ENCODE results near the gene BCL6. TPM values are rescaled to one million over a fixed set of nuclear protein-coding genes. Genes with fewer than 3 reads are reported as not detected.

Gene BCL6
- total and polyA plus RNA-seq, 2 of the 8 experiments (the other 6 are each of a cell fraction or from before 2014, with no cell fraction given) = 5.7 to 10.4 TPM

DNA sequence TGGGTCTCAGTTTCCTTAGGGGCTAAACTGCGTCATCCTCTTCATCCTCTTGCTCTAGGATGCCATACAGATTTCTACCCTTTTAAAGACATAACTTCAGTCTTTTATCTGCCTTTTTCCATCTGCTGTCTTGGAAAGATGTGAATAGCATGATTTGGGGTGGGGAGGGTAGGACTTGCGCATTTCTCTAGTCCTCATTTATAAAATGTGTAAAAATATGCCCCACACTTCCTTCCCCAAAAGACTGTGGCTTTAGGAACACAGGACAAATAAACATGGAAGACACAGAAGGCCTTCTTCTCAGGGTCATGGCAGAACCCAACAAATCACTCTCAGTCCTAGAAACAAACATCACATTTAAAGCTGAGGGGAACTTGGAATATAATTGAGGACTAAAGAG is 48.4 kb upstream of the BCL6 start:
- DNase-seq (ENCODE audit: low read depth in 1 of 2, low spot score in 2 of 2) (no peak), FAIRE-seq (no peak)
- H4K91ac ChIP-seq (replicated peaks; ENCODE audit: insufficient read length, low read length) = no peak overlapping the region
- no peaks in the 10 kb centered on the region for H4K20me1 ChIP-seq (replicated peaks in 1 of 2; ENCODE audit: control insufficient read depth in 1 of 2, insufficient read depth in 2 of 2, low read length in 2 of 2)
- 97% methylated on average over 2 of the region's 2 CpGs; no CpG with 5 or more reads in 1 of the 2 experiments for WGBS, 2 experiments (ENCODE audit: extremely low coverage in 1 of 2, insufficient coverage in 1 of 2, insufficient read length in 1 of 2, insufficient replicate concordance in 2 of 2, low coverage in 1 of 2, low lambda C conversion rate in 2 of 2, missing lambda C conversion rate in 1 of 2)
- H2AK5ac ChIP-seq (ENCODE audit: low read depth, low read length) = no peak overlapping the region
- no peaks in the 10 kb centered on the region for H3K4me1 ChIP-seq (replicated peaks in 1 of 4; ENCODE audit: control insufficient read depth in 3 of 4, insufficient read depth in 4 of 4, low read length in 3 of 4)
- H3K27ac ChIP-seq (ENCODE audit: low read depth, low read length) = no peak overlapping the region
- no peak overlapping the region for H2AFZ ChIP-seq (ENCODE audit: low read length)
- no peak overlapping the region for H3K9ac ChIP-seq (replicated peaks in 1 of 4; ENCODE audit: extremely low read depth in 1 of 4, low read depth in 3 of 4, low read length in 3 of 4)
- H3K23ac ChIP-seq (ENCODE audit: insufficient read length) = no peak overlapping the region
- no peak overlapping the region for H3K4me2 ChIP-seq (ENCODE audit: insufficient read depth in 1 of 2, low read depth in 2 of 2, low read length in 2 of 2)
- no peak overlapping the region for H3K4me3 ChIP-seq (ENCODE audit: extremely low read depth in 1 of 4, insufficient read depth in 2 of 4, low read depth in 3 of 4, low read length in 4 of 4)
- H3K27me3 ChIP-seq (replicated peaks in 1 of 4; ENCODE audit: control insufficient read depth in 3 of 4, extremely low read depth in 1 of 4, insufficient read depth in 3 of 4, low read length in 3 of 4) = peaks cover 0 to 1% (median 0%) of the 10 kb centered on the region in 4 experiments; a peak in 1 of 7 replicates
- no peaks in the 10 kb centered on the region for H3K9me3 ChIP-seq (ENCODE audit: insufficient read depth in 2 of 2, low read depth in 1 of 2, low read length in 1 of 2)
- H2BK120ac ChIP-seq (replicated peaks; ENCODE audit: low read depth, low read length) = no peak overlapping the region
- H2BK5ac ChIP-seq (ENCODE audit: low read depth, low read length) = no peak overlapping the region
- no peak overlapping the region for H4K5ac ChIP-seq (ENCODE audit: insufficient read length, low read depth, low read length)
- no peak overlapping the region for H2BK12ac ChIP-seq (ENCODE audit: low read depth, low read length)
- H3K18ac ChIP-seq (ENCODE audit: extremely low read depth, low read length) = no peak overlapping the region
- H3K23me2 ChIP-seq (ENCODE audit: low read depth, low read length) = no peaks in the 10 kb centered on the region; the same call in 1 of the 2 replicates
- no peaks in the 10 kb centered on the region for H3K36me3 ChIP-seq (ENCODE audit: control insufficient read depth in 2 of 4, insufficient read depth in 4 of 4, low read length in 3 of 4)
- no peak overlapping the region for H4K8ac ChIP-seq (ENCODE audit: extremely low read depth, insufficient read depth, low read length)
- H3K4ac ChIP-seq (replicated peaks; ENCODE audit: insufficient read length, low read depth, low read length) = no peak overlapping the region
- ChIA-PET CTCF (ENCODE audit: partially characterized antibody) (interaction anchor here (0.6 kb wide), 1 partner anchor 84 kb away, joined by 3 read pairs; no protein-coding TSS in a partner anchor), POLR2A (ENCODE audit: partially characterized antibody) (no interaction called here)
- H2BK20ac ChIP-seq (ENCODE audit: low read length) = no peak overlapping the region
- no peak overlapping the region for H2BK15ac ChIP-seq (ENCODE audit: low read length)
- no peaks in the 10 kb centered on the region for H3K79me2 ChIP-seq (ENCODE audit: control insufficient read depth in 1 of 2, insufficient read depth in 2 of 2, low read length in 2 of 2)
- no peak for TF ChIP-seq SP4 (IDR thresholded peaks at IDR 0.05; ENCODE audit: low read length)
- TF ChIP-seq KDM5A (IDR thresholded peaks at IDR 0.05; ENCODE audit: low read length) = no peak
- no peak for TF ChIP-seq CHD1 (IDR thresholded peaks at IDR 0.05; ENCODE audit: low read depth, low read length)
- no peak for TF ChIP-seq JUND (IDR thresholded peaks at IDR 0.05; ENCODE audit: low read length)
- TF ChIP-seq TAF7 (optimal IDR thresholded peaks at IDR 0.05; ENCODE audit: borderline replicate concordance, low read depth, low read length) = no peak
- TF ChIP-seq TBP (IDR thresholded peaks at IDR 0.05; ENCODE audit: low read depth, low read length) = no peak
- TF ChIP-seq SP2 (IDR thresholded peaks at IDR 0.05; ENCODE audit: low read length) = no peak
- no peak for TF ChIP-seq SIN3A (conservative IDR thresholded peaks at IDR 0.05 in 1 of 2, IDR thresholded peaks at IDR 0.05 in 1 of 2; ENCODE audit: low read depth in 1 of 2, low read length in 2 of 2)
- no peak for TF ChIP-seq ZNF274 (IDR thresholded peaks at IDR 0.05; ENCODE audit: borderline replicate concordance, extremely low read depth, low read length)
- TF ChIP-seq, protein P1, sequence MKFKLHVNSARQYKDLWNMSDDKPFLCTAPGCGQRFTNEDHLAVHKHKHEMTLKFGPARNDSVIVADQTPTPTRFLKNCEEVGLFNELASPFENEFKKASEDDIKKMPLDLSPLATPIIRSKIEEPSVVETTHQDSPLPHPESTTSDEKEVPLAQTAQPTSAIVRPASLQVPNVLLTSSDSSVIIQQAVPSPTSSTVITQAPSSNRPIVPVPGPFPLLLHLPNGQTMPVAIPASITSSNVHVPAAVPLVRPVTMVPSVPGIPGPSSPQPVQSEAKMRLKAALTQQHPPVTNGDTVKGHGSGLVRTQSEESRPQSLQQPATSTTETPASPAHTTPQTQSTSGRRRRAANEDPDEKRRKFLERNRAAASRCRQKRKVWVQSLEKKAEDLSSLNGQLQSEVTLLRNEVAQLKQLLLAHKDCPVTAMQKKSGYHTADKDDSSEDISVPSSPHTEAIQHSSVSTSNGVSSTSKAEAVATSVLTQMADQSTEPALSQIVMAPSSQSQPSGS (IDR thresholded peaks at IDR 0.05; ENCODE audit: low read length) = no peak
- no peak for TF ChIP-seq RFX5 (IDR thresholded peaks at IDR 0.05; ENCODE audit: borderline replicate concordance, low read depth, low read length)
- no peak for TF ChIP-seq JUN (IDR thresholded peaks at IDR 0.05; ENCODE audit: low read depth, low read length)
- TF ChIP-seq HDAC6 (IDR thresholded peaks at IDR 0.05; ENCODE audit: low read depth, low read length) = no peak
- no peak overlapping the region for H3K56ac ChIP-seq (replicated peaks; ENCODE audit: insufficient read length, low read depth, low read length)
- no peaks in the 10 kb centered on the region for H3K79me1 ChIP-seq (ENCODE audit: low read depth, low read length)
- no peak overlapping the region for H3K14ac ChIP-seq (ENCODE audit: insufficient read length)
